OCI-LY7 (cell line): Measurements from ENCODE around the gene MAB21L1.

Experiments used
- EZH2phosphoT487 ChIP-seq: fragments of 200-600 bp; sonication (generic); IDR thresholded peaks from 2 replicates; pipeline ENCODE4 v1.6.1; 2018; ENCODE audit warnings: low read depth, borderline replicate concordance, mild to moderate bottlenecking, mixed run types, antibody characterized with exemption, low read length, moderate library complexity, mixed read lengths
- TF ChIP-seq, protein P1 (sequence below): fragments of 200-600 bp; sonication (generic); conservative IDR thresholded peaks from 2 replicates; pipeline ENCODE4 v1.5.1; 2014; ENCODE audit warnings: mild to moderate bottlenecking, antibody characterized with exemption, low read length, moderate library complexity, mixed read lengths

DNA sequence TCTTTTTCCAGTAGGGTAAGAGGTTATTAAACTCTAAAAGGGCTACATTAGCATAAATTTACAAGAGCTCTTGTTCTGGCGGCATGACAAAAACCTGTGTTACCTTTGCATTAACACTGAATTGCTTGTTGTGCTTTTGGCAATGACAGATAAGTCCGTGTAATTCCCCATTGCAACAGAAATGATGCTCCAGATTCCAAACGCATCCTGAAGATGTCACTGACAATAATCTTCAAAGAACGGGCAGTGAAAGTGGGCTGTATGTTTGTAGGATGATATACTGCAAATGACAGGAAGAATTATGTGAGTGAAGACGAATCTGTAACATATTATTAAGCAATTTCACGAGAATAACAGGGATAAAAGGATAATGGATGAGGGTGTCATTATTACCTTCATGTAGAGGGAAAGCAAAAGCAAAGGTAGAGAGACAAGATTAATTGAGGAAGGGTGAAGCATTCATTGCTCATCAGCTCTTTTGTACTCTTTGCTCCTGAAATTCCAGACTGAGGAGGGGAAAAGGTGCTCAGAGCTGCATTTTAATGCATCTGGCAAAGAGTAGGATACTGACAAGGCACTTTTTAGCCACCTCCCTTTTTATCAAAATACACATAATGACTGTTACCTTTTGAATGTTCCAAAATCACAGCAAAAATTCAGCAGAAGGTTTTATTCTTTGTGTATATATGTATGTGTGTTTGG lies 38.5 kb upstream of the MAB21L1 start:
- TF ChIP-seq, protein P1, sequence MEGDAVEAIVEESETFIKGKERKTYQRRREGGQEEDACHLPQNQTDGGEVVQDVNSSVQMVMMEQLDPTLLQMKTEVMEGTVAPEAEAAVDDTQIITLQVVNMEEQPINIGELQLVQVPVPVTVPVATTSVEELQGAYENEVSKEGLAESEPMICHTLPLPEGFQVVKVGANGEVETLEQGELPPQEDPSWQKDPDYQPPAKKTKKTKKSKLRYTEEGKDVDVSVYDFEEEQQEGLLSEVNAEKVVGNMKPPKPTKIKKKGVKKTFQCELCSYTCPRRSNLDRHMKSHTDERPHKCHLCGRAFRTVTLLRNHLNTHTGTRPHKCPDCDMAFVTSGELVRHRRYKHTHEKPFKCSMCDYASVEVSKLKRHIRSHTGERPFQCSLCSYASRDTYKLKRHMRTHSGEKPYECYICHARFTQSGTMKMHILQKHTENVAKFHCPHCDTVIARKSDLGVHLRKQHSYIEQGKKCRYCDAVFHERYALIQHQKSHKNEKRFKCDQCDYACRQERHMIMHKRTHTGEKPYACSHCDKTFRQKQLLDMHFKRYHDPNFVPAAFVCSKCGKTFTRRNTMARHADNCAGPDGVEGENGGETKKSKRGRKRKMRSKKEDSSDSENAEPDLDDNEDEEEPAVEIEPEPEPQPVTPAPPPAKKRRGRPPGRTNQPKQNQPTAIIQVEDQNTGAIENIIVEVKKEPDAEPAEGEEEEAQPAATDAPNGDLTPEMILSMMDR: no peak
- no peak for TF ChIP-seq EZH2phosphoT487
